Naive thymus-derived CD4-positive, alpha-beta T cell (primary cell): ENCODE measurements around the gene UAP1. TPM values are rescaled to one million over a fixed set of nuclear protein-coding genes. Genes with fewer than 3 reads are reported as not detected.

ENCODE experiments used
- polyA plus RNA-seq, 2 donors: library from polyadenylated mRNA; unstranded; fragments of 300-500 nt; fragmentation: Illumina TruSeq; gene quantifications; one replicate each; pipeline ENCODE4 v1.2.3, GENCODE V29; 2021
- total RNA-seq, 6 experiments: library from RNA in 5 of 6; stranded (reverse) in 5 of 6; gene quantifications; 1 replicate in 5 of 6; 2 replicates in 1 of 6; pipeline ENCODE4 v1.2.3 and lab custom pipeline; 2021 to 2026

Gene UAP1
- total and polyA plus RNA-seq, 7 experiments from 2014 or later = 18.0 to 29.6 (median 26.0) TPM

Other genes starting within 250 kb of the UAP1 start
- gene SPATA46, start 184.9 kb upstream of the UAP1 start, total RNA-seq = not detected
- gene SPATA46, start 184.9 kb upstream of the UAP1 start, polyA plus RNA-seq = not detected
- gene C1orf226, start 180.0 kb upstream of the UAP1 start, total RNA-seq = under 1 TPM in 1 of 5 experiments, not detected in 4; 0.24 TPM
- gene C1orf226, start 180.0 kb upstream of the UAP1 start, polyA plus RNA-seq = not detected
- 10 to 100 TPM in 1 of 5 experiments, 1 to 10 TPM in 1, not detected in 3; 3.1 to 16.9 TPM for gene SH2D1B, start 149.6 kb upstream of the UAP1 start, total RNA-seq
- under 1 TPM; 0.22 to 0.31 TPM for gene SH2D1B, start 149.6 kb upstream of the UAP1 start, polyA plus RNA-seq
- gene UHMK1, start 63.9 kb upstream of the UAP1 start, total RNA-seq = 10 to 100 TPM; 47.1 to 69.9 (median 66.6) TPM
- gene UHMK1, start 63.9 kb upstream of the UAP1 start, polyA plus RNA-seq = 10 to 100 TPM; 36.7 to 60.7 TPM
- gene DDR2, start 70.7 kb downstream of the UAP1 start, total RNA-seq = under 1 TPM; 0.24 to 0.44 (median 0.35) TPM
- not detected for gene DDR2, start 70.7 kb downstream of the UAP1 start, polyA plus RNA-seq
- 10 to 100 TPM; 19.3 to 34.1 (median 23.5) TPM for gene HSD17B7, start 229.0 kb downstream of the UAP1 start, total RNA-seq
- gene HSD17B7, start 229.0 kb downstream of the UAP1 start, polyA plus RNA-seq = 10 to 100 TPM; 19.8 to 29.0 TPM